Lower leg skin (tissue), 4 donors: ENCODE data around the gene RAD51B. TPM values are rescaled to one million over a fixed set of nuclear protein-coding genes. Genes with fewer than 3 reads are reported as not detected.

Source experiments
- DNase-seq, 2 donors: peaks; one replicate each; pipeline ENCODE4 v3.0.0-alpha.2; 2019; ENCODE audit warnings: low spot score in 2 of 2
- H3K4me3 ChIP-seq: fragments of 200-600 bp; sonication (generic); 2 replicates; pipeline ENCODE4 v1.5.1; 2017; ENCODE audit warnings: mild to moderate bottlenecking, low read depth; ENCODE audit not compliant: poor library complexity, severe bottlenecking
- POLR2A ChIP-seq, 2 donors: fragments of 450-650 bp; IDR thresholded peaks; one replicate each; pipeline ENCODE4 v1.6.1; 2016 to 2017; ENCODE audit warnings: antibody characterized with exemption in 2 of 2, mild to moderate bottlenecking in 1 of 2, moderate library complexity in 1 of 2
- WGBS, 2 donors: methylation state at CpG; one replicate each; pipeline ENCODE4 v1.1.5; 2018; 5-methylcytosine and 5-hydroxymethylcytosine counted together
- intact Hi-C: fragments of 100-400 bp; cut with DNase I; formaldehyde crosslinking; loops from one replicate; pipeline ENCODE4 v1.15.0; 2023; ENCODE audit warnings: low total_unique reads
- total RNA-seq, 4 donors: library from RNA; depleted of rRNA; stranded (reverse); fragments of >200 nt; gene quantifications; one replicate each; pipeline ENCODE4 v1.1.0, GENCODE V29; 2016
- TF ChIP-seq, protein P1 (sequence below), 3 donors: fragments of 450-650 bp; IDR thresholded peaks; one replicate each; pipeline ENCODE4 v1.5.1; 2016; ENCODE audit warnings: antibody characterized with exemption in 3 of 3, mild to moderate bottlenecking in 3 of 3, moderate library complexity in 2 of 3

The RAD51B gene
- total RNA-seq, 4 donors from 2014 or later, result 6.1 to 27.2 (median 13.6) TPM

DNA sequence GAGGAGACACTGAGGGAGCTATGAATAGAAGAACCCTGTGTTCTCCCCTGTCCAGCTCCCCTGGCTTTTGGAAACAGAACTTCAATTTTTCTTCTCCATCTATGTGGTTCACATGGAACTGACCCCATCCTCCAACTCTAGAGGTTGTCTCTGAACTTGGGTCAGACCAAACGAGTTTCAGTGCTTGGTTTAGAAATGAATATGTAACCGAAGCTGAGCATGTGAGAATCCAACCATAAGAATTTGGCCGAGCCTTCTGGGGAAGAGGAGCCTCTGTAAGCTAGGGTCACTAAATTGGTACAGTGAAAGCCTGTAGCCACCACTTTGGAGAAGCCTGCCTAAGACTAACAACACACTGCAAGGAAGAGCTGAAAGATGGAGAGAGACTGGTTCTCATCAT, 508.9 kb downstream of the RAD51B start:
- 96 to 97% methylated on average over 3 of the region's 3 CpGs for WGBS, 2 donors
- DNase-seq, result no peak
- TF ChIP-seq POLR2A (IDR thresholded peaks at IDR 0.05), result no peak
- TF ChIP-seq, protein P1, sequence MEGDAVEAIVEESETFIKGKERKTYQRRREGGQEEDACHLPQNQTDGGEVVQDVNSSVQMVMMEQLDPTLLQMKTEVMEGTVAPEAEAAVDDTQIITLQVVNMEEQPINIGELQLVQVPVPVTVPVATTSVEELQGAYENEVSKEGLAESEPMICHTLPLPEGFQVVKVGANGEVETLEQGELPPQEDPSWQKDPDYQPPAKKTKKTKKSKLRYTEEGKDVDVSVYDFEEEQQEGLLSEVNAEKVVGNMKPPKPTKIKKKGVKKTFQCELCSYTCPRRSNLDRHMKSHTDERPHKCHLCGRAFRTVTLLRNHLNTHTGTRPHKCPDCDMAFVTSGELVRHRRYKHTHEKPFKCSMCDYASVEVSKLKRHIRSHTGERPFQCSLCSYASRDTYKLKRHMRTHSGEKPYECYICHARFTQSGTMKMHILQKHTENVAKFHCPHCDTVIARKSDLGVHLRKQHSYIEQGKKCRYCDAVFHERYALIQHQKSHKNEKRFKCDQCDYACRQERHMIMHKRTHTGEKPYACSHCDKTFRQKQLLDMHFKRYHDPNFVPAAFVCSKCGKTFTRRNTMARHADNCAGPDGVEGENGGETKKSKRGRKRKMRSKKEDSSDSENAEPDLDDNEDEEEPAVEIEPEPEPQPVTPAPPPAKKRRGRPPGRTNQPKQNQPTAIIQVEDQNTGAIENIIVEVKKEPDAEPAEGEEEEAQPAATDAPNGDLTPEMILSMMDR (IDR thresholded peaks at IDR 0.05), result no peak
- intact Hi-C loops, result no loop called here
- no peak overlapping the region for H3K4me3 ChIP-seq

DNA sequence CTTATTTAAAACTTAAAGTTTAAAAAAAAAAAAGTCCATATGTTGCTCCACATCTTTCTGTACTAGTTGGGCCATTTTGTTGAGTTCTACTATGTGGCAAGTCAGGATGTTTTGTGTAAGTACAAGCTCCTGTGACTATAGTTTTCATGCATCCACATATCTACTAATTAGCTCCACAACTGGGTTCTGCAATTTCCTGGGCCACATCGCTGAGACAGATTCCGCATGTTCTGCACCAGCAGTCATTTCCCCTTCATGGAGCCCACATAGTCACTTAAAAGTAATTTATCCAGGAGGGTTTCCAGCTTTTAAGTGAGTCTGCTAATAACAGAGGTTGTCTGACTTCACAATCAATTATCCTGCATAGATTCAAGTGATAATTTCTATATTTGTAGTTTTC, 511.8 kb downstream of the RAD51B start:
- 83 to 93% methylated on average over 2 of the region's 2 CpGs for WGBS, 2 donors
- intact Hi-C loops, result no loop called here
- no peak for DNase-seq
- TF ChIP-seq, protein P1 (IDR thresholded peaks at IDR 0.05), result no peak
- TF ChIP-seq POLR2A (IDR thresholded peaks at IDR 0.05), result no peak
- no peak overlapping the region for H3K4me3 ChIP-seq

DNA sequence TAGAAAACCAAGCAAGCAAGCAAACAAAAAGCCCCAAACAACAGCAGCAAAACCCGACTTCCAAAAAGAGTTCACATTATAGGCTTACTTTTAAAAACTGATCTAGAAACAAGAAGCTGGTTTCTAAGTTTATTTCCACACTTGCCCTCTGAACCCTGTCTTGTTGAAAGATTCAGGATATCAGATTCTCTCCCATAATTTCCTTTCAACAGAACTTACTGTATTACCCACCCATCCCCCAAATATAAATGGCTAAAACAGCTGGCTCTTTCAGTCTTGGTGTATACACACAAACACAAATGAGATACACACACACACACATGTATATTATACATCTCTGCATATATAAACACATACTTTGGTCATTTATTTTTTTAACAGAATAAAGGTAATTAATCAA, 512.4 kb downstream of the RAD51B start:
- TF ChIP-seq, protein P1 (IDR thresholded peaks at IDR 0.05), result no peak
- TF ChIP-seq POLR2A (IDR thresholded peaks at IDR 0.05), result no peak
- intact Hi-C loops, result no loop called here
- 80 to 93% methylated on average over 1 of the region's 1 CpG for WGBS, 2 donors
- H3K4me3 ChIP-seq, result no peak overlapping the region
- DNase-seq, result no peak

DNA sequence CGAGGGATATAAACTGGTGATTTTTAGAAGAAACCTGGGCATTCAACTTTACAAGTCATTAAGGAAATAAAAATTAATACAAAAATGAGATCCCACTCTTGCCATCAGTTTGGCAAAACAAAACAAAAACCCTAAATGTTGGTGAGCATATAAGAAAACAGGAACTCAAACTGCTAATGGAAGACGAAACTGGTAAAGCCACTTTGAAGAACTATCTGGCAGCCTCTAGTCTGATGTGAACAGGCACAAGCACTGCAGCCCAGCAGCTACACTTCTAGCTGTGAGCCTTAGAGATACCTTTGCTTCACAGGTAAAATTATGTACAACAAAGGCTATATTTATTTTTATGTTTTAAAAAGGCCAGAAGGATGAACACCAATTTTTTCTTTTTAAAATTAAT, 513.7 kb downstream of the RAD51B start:
- intact Hi-C loops, result no loop called here
- no peak for DNase-seq
- H3K4me3 ChIP-seq, result no peak overlapping the region
- WGBS, 2 donors, result 75 to 82% methylated on average over 2 of the region's 2 CpGs
- TF ChIP-seq, protein P1 (IDR thresholded peaks at IDR 0.05), result no peak

DNA sequence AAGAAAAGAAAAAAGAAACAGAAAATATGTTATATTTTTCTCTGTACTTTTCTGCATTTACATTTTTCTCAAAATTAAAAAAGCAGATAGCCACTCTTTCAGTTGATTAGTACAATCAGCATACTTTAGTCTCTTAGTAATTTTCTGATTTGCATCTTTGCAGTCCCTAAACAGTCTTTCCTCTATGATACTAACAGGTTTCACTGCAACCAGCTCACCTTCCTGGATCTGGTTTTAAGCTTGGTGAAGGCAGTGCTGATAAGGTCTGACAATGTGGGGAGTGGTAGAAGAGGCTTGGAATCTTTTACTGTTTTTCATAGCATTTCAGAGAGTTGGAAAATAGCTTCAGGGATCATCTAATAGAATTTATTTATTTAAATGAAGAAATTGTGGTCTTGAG, 515.7 kb downstream of the RAD51B start:
- no peak overlapping the region for H3K4me3 ChIP-seq
- no peak for DNase-seq
- intact Hi-C loops, result no loop called here
- TF ChIP-seq, protein P1 (IDR thresholded peaks at IDR 0.05), result no peak
- no peak for TF ChIP-seq POLR2A (IDR thresholded peaks at IDR 0.05)

DNA sequence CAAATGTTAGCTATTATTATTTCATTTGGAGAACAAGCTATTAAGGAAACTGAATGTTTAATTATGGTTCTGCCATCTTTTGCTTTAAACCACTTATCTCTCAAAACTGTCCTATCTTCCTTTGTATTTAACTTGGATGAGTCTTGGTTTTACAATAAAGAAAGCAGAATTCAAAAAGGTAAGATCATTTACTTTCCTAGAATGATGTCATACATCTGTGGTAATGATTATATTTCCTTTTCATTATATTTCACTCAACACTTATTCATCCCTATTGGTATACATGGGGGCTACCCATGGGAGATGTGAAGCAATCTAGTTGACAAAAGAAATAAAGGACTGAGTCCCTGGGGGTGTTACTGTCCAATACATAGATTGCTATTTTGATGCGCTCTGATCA, 516.6 kb downstream of the RAD51B start:
- H3K4me3 ChIP-seq, result no peak overlapping the region
- intact Hi-C loops, result no loop called here
- no peak for DNase-seq
- 98 to 100% methylated on average over 1 of the region's 1 CpG for WGBS, 2 donors
- no peak for TF ChIP-seq POLR2A (IDR thresholded peaks at IDR 0.05)
- TF ChIP-seq, protein P1 (IDR thresholded peaks at IDR 0.05), result no peak
